H9 (cell line): ENCODE data around the gene ADAMTSL3. TPM values are rescaled to one million over a fixed set of nuclear protein-coding genes. Genes with fewer than 3 reads are reported as not detected.

Experiments used
- DNase-seq: peaks from one replicate; pipeline ENCODE4 v3.0.0-alpha.2; 2017
- H2AFZ ChIP-seq: one replicate; pipeline ENCODE4 v1.6.1; 2013; ENCODE audit warnings: mild to moderate bottlenecking, low read length, control low read depth, moderate library complexity
- H2AK5ac ChIP-seq: 2 replicates; pipeline ENCODE4 v1.6.1; 2013; ENCODE audit warnings: low read length, control low read depth, mixed read lengths; ENCODE audit not compliant: insufficient read length
- H2BK120ac ChIP-seq: one replicate; pipeline ENCODE4 v1.6.1; 2013; ENCODE audit warnings: low read depth, mild to moderate bottlenecking, low read length, control low read depth, inconsistent platforms; ENCODE audit not compliant: poor library complexity, severe bottlenecking
- H2BK12ac ChIP-seq: 2 replicates; pipeline ENCODE4 v1.6.1; 2013; ENCODE audit warnings: low read length, control low read depth, mixed read lengths, low read depth; ENCODE audit not compliant: insufficient read length
- H2BK15ac ChIP-seq: 2 replicates; pipeline ENCODE4 v1.6.1; 2013; ENCODE audit warnings: low read depth, low read length, control low read depth
- H2BK20ac ChIP-seq: one replicate; pipeline ENCODE4 v1.6.1; 2013; ENCODE audit warnings: low read depth, mild to moderate bottlenecking, low read length, control low read depth, inconsistent platforms; ENCODE audit not compliant: poor library complexity, severe bottlenecking
- H2BK5ac ChIP-seq: 2 replicates; pipeline ENCODE4 v1.6.1; 2013; ENCODE audit warnings: low read length, control low read depth, mixed read lengths; ENCODE audit not compliant: insufficient read length
- H3K14ac ChIP-seq: 2 replicates; pipeline ENCODE4 v1.6.1; 2013; ENCODE audit warnings: low read length, control low read depth; ENCODE audit not compliant: insufficient read depth
- H3K18ac ChIP-seq: 2 replicates; pipeline ENCODE4 v1.6.1; 2013; ENCODE audit warnings: low read depth, mild to moderate bottlenecking, mixed read lengths, low read length, control low read depth; ENCODE audit not compliant: insufficient read length
- H3K23ac ChIP-seq: 2 replicates; pipeline ENCODE4 v1.6.1; 2013; ENCODE audit warnings: low read length, control low read depth, mixed read lengths, low read depth; ENCODE audit not compliant: insufficient read length
- H3K23me2 ChIP-seq: 2 replicates; pipeline ENCODE4 v1.6.1; 2013; ENCODE audit warnings: low read depth, mild to moderate bottlenecking, mixed read lengths, low read length, control low read depth; ENCODE audit not compliant: insufficient read length, poor library complexity, severe bottlenecking
- H3K27ac ChIP-seq: 2 replicates; pipeline ENCODE4 v1.5.1; 2013; ENCODE audit warnings: low read length, control low read depth, mixed read lengths, low read depth; ENCODE audit not compliant: insufficient read length
- H3K27me3 ChIP-seq: 2 replicates; pipeline ENCODE4 v1.6.1; 2013; ENCODE audit warnings: low read length, control low read depth, inconsistent platforms; ENCODE audit not compliant: insufficient read depth
- H3K4ac ChIP-seq: 2 replicates; pipeline ENCODE4 v1.6.1; 2013; ENCODE audit warnings: low read depth, mild to moderate bottlenecking, control low read depth, inconsistent platforms, low read length, moderate library complexity
- H3K4me1 ChIP-seq: 2 replicates; pipeline ENCODE4 v1.6.1; 2013; ENCODE audit warnings: low read length, control low read depth, inconsistent platforms; ENCODE audit not compliant: insufficient read depth
- H3K4me2 ChIP-seq: 2 replicates; pipeline ENCODE4 v1.6.1; 2013; ENCODE audit warnings: low read length, control low read depth, mixed read lengths; ENCODE audit not compliant: insufficient read length, insufficient read depth
- H3K56ac ChIP-seq: 2 replicates; pipeline ENCODE4 v1.6.1; 2013; ENCODE audit warnings: low read depth, mild to moderate bottlenecking, mixed read lengths, low read length, control low read depth; ENCODE audit not compliant: insufficient read length
- H3K79me1 ChIP-seq: 2 replicates; pipeline ENCODE4 v1.6.1; 2013; ENCODE audit warnings: low read depth, mild to moderate bottlenecking, moderate library complexity, low read length, control low read depth, inconsistent platforms; ENCODE audit not compliant: insufficient read depth, poor library complexity, severe bottlenecking
- H3K79me2 ChIP-seq: 2 replicates; pipeline ENCODE4 v1.6.1; 2013; ENCODE audit warnings: low read length, control low read depth, inconsistent platforms; ENCODE audit not compliant: insufficient read depth
- H3K9ac ChIP-seq: 2 replicates; pipeline ENCODE4 v1.6.1; 2013; ENCODE audit warnings: low read length, control low read depth, mixed read lengths; ENCODE audit not compliant: insufficient read length; ENCODE audit errors: extremely low read depth
- H3K9me3 ChIP-seq: one replicate; pipeline ENCODE4 v1.6.1; 2013; ENCODE audit warnings: low read depth, low read length, inconsistent platforms; ENCODE audit not compliant: control insufficient read depth
- H3T11ph ChIP-seq: one replicate; pipeline ENCODE4 v1.6.1; 2013; ENCODE audit warnings: mild to moderate bottlenecking, low read length, control low read depth, inconsistent platforms
- H4K20me1 ChIP-seq: one replicate; pipeline ENCODE4 v1.6.1; 2013; ENCODE audit not compliant: control insufficient read depth, insufficient read length, insufficient read depth
- H4K5ac ChIP-seq: 2 replicates; pipeline ENCODE4 v1.6.1; 2013; ENCODE audit warnings: low read depth, mild to moderate bottlenecking, mixed read lengths, low read length, control low read depth; ENCODE audit not compliant: insufficient read length
- H4K8ac ChIP-seq: replicated peaks from 2 replicates; pipeline ENCODE4 v1.6.1; 2013; ENCODE audit warnings: low read length, control low read depth, mixed read lengths, low read depth; ENCODE audit not compliant: insufficient read length
- H4K91ac ChIP-seq: 2 replicates; pipeline ENCODE4 v1.6.1; 2013; ENCODE audit warnings: low read depth, mild to moderate bottlenecking, moderate library complexity, mixed read lengths, low read length, control low read depth; ENCODE audit not compliant: insufficient read length
- H3K27ac Mint-ChIP-seq, 3 experiments: 2 replicates in 2 of 3; 3 replicates in 1 of 3; pipeline ENCODE4 v1.8.0; 2020 to 2021; ENCODE audit warnings: mixed read lengths in 3 of 3, mild to moderate bottlenecking in 1 of 3, moderate library complexity in 1 of 3
- H3K27me3 Mint-ChIP-seq: 2 replicates; pipeline ENCODE4 v1.8.0; 2021; ENCODE audit warnings: low read depth, mild to moderate bottlenecking, moderate library complexity, mixed read lengths
- H3K36me3 Mint-ChIP-seq, 3 experiments: 2 replicates in 2 of 3; 3 replicates in 1 of 3; pipeline ENCODE4 v1.8.0; 2020 to 2021; ENCODE audit warnings: low read depth in 3 of 3, mixed read lengths in 3 of 3; ENCODE audit not compliant: insufficient read depth in 1 of 3
- H3K4me1 Mint-ChIP-seq, 2 experiments: 2 replicates each; pipeline ENCODE4 v1.8.0; 2020; ENCODE audit warnings: mixed read lengths in 2 of 2
- H3K4me3 Mint-ChIP-seq, 2 experiments: 2 replicates in 1 of 2; 3 replicates in 1 of 2; pipeline ENCODE4 v1.8.0; 2020 to 2021; ENCODE audit warnings: mild to moderate bottlenecking in 2 of 2, mixed read lengths in 2 of 2, moderate library complexity in 1 of 2
- H3K9me3 Mint-ChIP-seq, 2 experiments: 2 replicates in 1 of 2; 3 replicates in 1 of 2; pipeline ENCODE4 v1.8.0; 2020; ENCODE audit warnings: mild to moderate bottlenecking in 2 of 2, mixed read lengths in 2 of 2, moderate library complexity in 1 of 2
- CTCF ChIP-seq: fragments of 200-600 bp; sonication (generic); conservative IDR thresholded peaks from 3 replicates; pipeline ENCODE4 v1.8.0; 2021; ENCODE audit warnings: antibody characterized with exemption, mild to moderate bottlenecking
- WGBS: extraction: QIAGEN DNeasy Blood & Tissue Kit; methylation state at CpG from one replicate; pipeline ENCODE4 v1.1.7; 2013; ENCODE audit warnings: missing lambda C conversion rate, low lambda C conversion rate, mixed read lengths; ENCODE audit not compliant: insufficient read length; ENCODE audit errors: extremely low coverage; 5-methylcytosine and 5-hydroxymethylcytosine counted together
- total RNA-seq: library from RNA; stranded (reverse); gene quantifications from 2 replicates; pipeline ENCODE4 v1.2.1, GENCODE V29; 2021

ADAMTSL3 gene
- total RNA-seq, 1 experiment from 2014 or later = 0.39 TPM

DNA sequence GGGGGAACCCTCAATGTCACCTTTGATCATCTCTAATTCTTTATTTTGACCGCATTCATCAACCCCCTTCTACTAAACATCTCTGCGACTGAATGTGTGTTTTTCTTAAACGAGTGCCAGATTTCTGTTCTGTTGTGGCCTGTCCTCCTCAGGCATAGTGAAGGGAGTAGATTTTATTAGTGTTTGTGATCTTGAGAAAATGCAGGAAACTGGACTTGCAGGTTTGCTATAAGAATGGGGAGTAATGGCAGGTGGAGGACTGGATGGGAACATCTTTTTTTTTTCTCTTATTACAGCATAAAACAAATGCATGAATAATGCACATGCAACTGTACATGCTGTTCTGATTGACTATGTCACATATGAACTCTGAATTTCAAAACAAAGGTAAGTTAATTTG, 59.3 kb downstream of the ADAMTSL3 start:
- Histone ChIP-seq H2BK20ac (no peak overlapping the region), H2BK5ac (no peak overlapping the region), H3K4me2 (no peak overlapping the region), H3K23me2 (no peaks in the 10 kb centered on the region), H3K9ac (no peak overlapping the region), H3K56ac (no peak overlapping the region), H3K27ac (no peak overlapping the region), H3T11ph (no peak overlapping the region), H3K23ac (no peak overlapping the region), H3K14ac (no peak overlapping the region), H2BK120ac (no peak overlapping the region), H2BK12ac (no peak overlapping the region), H3K79me2 (no peaks in the 10 kb centered on the region), H3K18ac (no peak overlapping the region), H2AFZ (no peak overlapping the region), H2BK15ac (no peak overlapping the region), H4K20me1 (no peaks in the 10 kb centered on the region), H3K27me3 (no peaks in the 10 kb centered on the region), H3K79me1 (no peaks in the 10 kb centered on the region), H3K4me1 (no peaks in the 10 kb centered on the region; the same call in 1 of the 2 replicates), H3K9me3 (no peaks in the 10 kb centered on the region), H2AK5ac (no peak overlapping the region), H4K5ac (no peak overlapping the region), H3K4ac (no peak overlapping the region), H4K91ac (no peak overlapping the region), H4K8ac (no peak overlapping the region)
- Mint-ChIP-seq H3K4me3 (no peak overlapping the region), H3K36me3 (no peaks in the 10 kb centered on the region), H3K4me1 (no peaks in the 10 kb centered on the region), H3K27me3 (no peaks in the 10 kb centered on the region), H3K9me3 (no peaks in the 10 kb centered on the region), H3K27ac (no peak overlapping the region)
- WGBS = no CpG with 5 or more reads among the region's 3 CpGs
- TF ChIP-seq CTCF = no peak
- DNase-seq = no peak
